HCEC 1CT (cell line): ENCODE data around the gene NR2C2.

Source experiments
- DNase-seq: peaks from one replicate; pipeline ENCODE4 v3.0.0-alpha.2; 2017

NR2C2 gene

GRCh38 chr3:15032650-15033049 lies 85.3 kb downstream of the NR2C2 start:
- no peak for DNase-seq

- DNase-seq: no peak
These were observed 85.7 kb downstream of the NR2C2 start for GRCh38 chr3:15033103-15033502.

GRCh38 chr3:15038306-15038705 lies 90.9 kb downstream of the NR2C2 start:
- no peak for DNase-seq

GRCh38 chr3:15040844-15041243 lies 93.5 kb downstream of the NR2C2 start:
- DNase-seq: no peak

GRCh38 chr3:15041950-15042349 lies 94.6 kb downstream of the NR2C2 start:
- no peak for DNase-seq

GRCh38 chr3:15042936-15043335 lies 95.6 kb downstream of the NR2C2 start:
- no peak for DNase-seq

GRCh38 chr3:15043408-15044171 lies 96.2 kb downstream of the NR2C2 start:
- DNase-seq: no peak

- no peak for DNase-seq
These were observed 96.9 kb downstream of the NR2C2 start for GRCh38 chr3:15044326-15044725.

GRCh38 chr3:15045667-15046066 lies 98.3 kb downstream of the NR2C2 start:
- no peak for DNase-seq

- DNase-seq: no peak
These were observed 102.2 kb downstream of the NR2C2 start for GRCh38 chr3:15049584-15049983.

GRCh38 chr3:15050405-15051092 lies 103.2 kb downstream of the NR2C2 start:
- no peak for DNase-seq

GRCh38 chr3:15051531-15051930 lies 104.1 kb downstream of the NR2C2 start:
- DNase-seq: peak; percentile 48

GRCh38 chr3:15052335-15053242 lies 105.2 kb downstream of the NR2C2 start:
- DNase-seq: no peak

GRCh38 chr3:15053541-15053940 lies 106.2 kb downstream of the NR2C2 start:
- no peak for DNase-seq

- peak; percentile 52 for DNase-seq
These were observed 107.7 kb downstream of the NR2C2 start for GRCh38 chr3:15055019-15055557.

GRCh38 chr3:15056676-15057404 lies 109.5 kb downstream of the NR2C2 start:
- DNase-seq: no peak

GRCh38 chr3:15060029-15060428 lies 112.6 kb downstream of the NR2C2 start:
- no peak for DNase-seq

- DNase-seq: no peak
These were observed 115.9 kb downstream of the NR2C2 start for GRCh38 chr3:15063238-15063637.

- no peak for DNase-seq
These were observed 116.4 kb downstream of the NR2C2 start for GRCh38 chr3:15063656-15064286.

GRCh38 chr3:15064299-15064834 lies 117.0 kb downstream of the NR2C2 start:
- DNase-seq: peak; percentile 25

- peak; percentile 95 for DNase-seq
These were observed 117.6 kb downstream of the NR2C2 start, which contains the start of gene MRPS25 for GRCh38 chr3:15064835-15065549. MRPS25 (minus strand) TSS chr3:15065315; CDS start chr3:15065194, 121 bp downstream.
